Umbilical cord (tissue), 2 donors: ENCODE measurements around the gene EOLA2. TPM values are rescaled to one million over a fixed set of nuclear protein-coding genes. Genes with fewer than 3 reads are reported as not detected.
"Not testable (repeated sequence)": the region's sequence is repeated elsewhere in the genome, so short reads cannot be mapped to it uniquely, and the experiment has no call there.

Experiments used
- DNase-seq: peaks from one replicate; pipeline ENCODE4 v3.0.0-alpha.2; 2015; ENCODE audit warnings: low spot score
- total RNA-seq: library from RNA; depleted of rRNA; stranded (reverse); fragments of >200 nt; gene quantifications from one replicate; pipeline ENCODE4 v1.2.3, GENCODE V29; 2014; ENCODE audit warnings: low replicate concordance; ENCODE audit not compliant: insufficient read depth

The EOLA2 gene
- total RNA-seq, 1 donor from 2014 or later: 5.1 TPM

- DNase-seq: not testable (repeated sequence)
Observed at GRCh38 chrX:149932970-149933369, 5.3 kb downstream of the EOLA2 start.

DNA sequence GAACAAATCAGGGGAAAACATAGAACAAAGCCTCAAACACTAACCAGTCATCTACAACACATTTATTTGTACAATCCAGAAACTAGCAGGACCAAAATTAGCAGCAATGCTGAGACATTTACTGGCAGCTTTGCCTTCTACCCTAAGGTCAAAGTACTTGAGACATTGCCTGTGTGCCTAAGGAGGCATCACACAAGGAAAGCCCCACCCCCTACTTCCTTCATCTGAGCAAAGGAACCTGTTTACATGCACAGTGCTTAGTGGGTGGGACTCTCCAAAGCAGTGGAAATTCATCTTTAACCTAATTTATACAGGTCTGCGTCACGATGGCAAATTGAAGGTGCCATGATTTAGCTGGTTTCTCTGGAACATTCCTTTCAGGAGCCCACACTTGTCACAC is 6.1 kb downstream of the EOLA2 start:
- not testable (repeated sequence) for DNase-seq

GRCh38 chrX:149931355-149931754 is 6.9 kb downstream of the EOLA2 start:
- DNase-seq: not testable (repeated sequence)

GRCh38 chrX:149929400-149929799 is 8.9 kb downstream of the EOLA2 start, which contains the start of gene HSFX4:
TSS of gene HSFX4 (plus strand) at chrX:149929573. CDS start at chrX:149929645, 72 bp downstream.
- not testable (repeated sequence) for DNase-seq

DNA sequence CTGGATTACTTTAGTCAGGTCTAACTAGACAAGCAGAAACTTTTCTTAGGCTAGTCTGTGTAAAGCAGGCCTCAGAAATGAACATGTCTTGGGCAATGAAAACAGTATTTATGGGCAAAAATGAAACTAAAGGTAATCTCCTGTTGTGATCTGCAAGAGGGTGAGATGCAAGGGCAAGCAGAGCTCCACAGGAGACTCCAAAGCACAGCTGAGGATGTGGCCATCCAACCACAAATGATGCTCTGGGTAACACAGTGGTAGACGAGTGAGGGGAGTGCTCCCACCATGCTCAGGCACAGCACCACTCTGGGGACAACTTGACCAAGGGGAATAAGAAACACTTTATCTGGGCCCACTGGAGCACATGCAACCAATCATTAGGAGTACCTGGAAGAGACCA is 9.7 kb downstream of the EOLA2 start:
- not testable (repeated sequence) for DNase-seq

DNA sequence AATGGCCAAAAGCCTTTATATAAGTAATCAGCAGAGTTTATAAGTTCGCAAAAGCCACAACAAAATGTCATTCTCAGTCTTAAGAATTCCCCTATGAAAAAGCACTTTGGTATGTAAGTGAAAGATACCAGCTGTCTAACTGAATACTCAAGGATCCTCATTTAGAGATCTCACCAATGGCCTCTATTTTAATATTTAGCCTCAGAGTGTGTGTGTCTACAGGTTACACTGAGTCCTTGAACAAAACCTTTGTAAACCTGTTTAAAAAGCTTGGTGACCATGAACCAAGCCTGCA is 10.4 kb downstream of the EOLA2 start:
- DNase-seq: not testable (repeated sequence)

GRCh38 chrX:149927245-149927963 is 10.9 kb downstream of the EOLA2 start:
- not testable (repeated sequence) for DNase-seq

DNA sequence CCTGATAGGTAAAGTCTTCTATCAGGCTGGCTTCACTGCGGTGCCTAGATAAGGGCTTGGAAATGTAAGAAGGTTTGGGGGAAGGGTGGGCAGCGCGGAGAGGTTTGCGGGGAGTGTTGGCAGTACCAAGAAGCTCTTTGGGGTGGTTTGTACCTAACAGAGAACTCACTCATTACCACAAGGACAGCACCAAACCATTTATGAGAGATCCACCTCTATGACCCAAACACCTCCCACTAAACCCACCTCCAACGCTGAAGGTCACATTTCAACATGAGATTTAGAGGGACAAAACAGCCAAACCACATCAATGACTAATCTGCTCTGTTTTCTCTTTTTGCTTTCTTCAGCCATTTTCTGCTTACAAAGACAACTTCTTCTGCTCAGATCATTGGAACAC is 13.9 kb downstream of the EOLA2 start:
- DNase-seq: not testable (repeated sequence)

GRCh38 chrX:149923836-149924235 is 14.5 kb downstream of the EOLA2 start:
- DNase-seq: not testable (repeated sequence)

DNA sequence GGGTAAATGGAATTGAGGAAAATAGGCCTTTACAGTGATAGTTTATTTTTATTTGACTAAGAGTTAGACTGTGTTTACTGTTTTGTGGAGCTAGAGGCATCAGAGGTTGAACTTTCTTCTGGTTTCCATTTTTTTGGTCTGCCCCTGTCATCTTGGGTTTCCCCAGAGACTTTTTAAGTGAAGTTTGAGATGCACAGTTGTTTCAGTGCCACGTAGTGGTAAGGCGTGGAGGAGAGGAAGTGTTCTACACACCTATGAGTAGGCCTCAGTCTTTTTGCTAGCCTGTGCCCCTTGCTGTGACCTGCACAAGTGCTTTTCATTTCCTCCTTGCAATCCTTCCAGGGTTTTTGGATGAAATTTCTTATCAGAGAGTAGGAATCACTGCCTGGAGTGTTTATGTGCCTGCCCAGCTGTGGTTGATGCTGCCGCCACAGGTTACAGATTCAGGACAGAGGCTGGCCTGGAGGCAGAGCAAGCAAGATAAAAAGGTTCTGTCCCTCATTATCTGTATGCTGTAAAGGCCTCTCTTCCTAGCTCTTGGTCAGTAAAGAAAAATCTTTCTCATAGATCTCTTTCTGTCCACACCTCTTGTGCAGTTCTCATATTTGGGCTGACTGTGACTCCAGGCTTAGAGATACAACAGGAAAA is 21.4 kb downstream of the EOLA2 start:
- DNase-seq: no peak

DNA sequence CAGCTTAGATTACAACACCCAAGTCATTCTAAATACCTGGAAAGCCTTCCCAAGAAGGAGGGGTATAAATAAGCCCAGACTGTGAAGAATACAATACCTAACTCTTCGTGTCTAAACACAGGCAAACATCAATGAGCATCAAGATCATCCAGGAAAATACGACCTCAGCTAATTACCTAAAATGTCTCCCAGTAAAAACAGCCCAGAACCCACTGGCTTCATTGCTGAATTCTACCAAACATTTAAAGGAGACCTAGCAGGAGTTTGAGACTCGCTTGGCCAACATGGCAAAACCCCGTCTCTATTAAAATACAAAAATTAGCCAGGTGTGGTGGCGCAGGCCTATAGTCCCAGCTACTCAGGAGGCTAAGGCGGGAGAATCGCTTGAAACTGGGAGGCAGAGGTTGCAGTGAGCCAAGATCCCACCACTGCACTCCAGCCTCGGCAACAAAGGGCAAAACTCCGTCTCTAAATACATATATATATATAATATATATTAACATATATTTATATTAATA is 28.1 kb downstream of the EOLA2 start:
- DNase-seq: no peak

DNA sequence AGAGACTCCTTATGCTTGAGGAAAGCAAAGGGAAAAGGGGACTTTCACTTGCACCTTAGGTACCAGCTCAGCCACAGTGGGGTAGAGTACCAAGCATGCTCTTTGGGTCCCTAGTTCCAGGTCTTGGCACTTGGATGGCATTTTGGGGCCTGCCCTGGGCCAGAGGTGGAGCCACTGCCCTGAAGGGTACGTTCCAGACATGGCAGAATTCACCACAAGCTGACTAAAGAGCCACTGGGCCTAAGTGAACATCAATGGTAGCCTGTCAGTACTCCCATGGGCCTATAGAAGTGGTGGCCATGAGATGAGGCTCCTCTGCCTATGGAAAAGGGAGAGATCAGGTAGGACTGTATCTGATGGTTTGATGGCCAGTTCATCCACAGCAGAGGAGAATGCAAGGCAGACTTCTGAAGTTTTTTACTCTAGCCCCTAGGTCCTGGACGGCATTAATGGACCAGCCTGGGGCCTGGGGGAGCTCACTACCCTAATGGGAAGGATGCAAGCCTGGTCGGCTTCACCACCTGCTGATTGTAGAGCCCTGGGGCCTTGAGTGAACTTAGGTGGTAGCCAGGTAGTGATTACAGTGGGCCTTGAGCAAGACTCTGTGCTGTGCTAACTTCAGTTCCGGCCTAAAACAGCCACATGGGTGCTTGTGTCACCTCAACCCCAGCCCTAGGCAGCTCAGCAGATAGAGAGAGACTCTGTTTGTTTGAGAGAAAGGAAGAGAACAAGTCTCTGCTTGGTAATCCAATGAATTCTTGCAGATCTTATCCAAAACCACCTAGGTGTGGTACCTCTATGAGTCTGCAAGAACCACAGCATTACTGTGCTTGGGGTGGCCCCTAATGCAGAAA is 28.7 kb downstream of the EOLA2 start:
- no peak for DNase-seq

- DNase-seq: no peak
Observed at GRCh38 chrX:149908727-149909126, 29.6 kb downstream of the EOLA2 start.

GRCh38 chrX:149908308-149908707 is 30.0 kb downstream of the EOLA2 start:
- DNase-seq: no peak

DNA sequence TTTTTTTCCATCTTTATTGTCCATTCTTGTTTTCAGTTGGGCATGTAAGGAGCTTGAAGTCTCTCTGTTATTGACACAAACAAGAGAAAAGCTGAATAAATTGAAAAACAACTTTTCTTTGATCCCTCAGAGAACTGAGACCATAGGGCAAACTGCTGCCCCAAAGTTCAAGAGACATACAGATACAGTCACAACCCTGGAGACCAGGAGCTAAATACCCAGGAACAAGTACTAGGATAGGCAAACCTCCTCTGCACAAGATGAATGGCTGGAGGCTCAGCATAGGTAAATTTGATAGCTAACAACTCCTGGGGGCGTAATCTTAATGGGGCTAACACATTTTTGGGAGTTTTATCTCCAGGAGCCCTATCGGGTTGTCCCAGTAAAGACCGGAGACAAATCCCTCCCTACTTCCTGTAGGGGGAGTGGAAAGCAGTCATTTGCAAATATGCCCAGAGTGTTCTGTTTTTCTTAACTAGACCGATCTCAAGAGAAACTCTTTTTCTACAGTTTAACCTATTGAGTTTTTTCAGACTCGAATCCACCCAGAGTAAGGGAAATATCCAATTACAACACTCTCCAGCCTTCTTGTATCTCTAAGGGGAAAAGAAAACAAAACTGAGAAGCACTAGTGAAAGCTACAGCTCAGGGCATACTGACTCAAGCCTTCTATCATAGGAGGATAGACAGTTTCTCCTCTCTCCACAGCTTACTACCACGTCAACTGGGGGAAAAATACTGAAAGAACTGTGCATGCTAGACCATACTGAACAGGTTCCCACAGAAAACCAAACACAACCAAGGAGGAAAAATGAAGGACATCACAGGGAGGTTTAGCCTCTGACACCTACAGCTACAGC is 34.2 kb downstream of the EOLA2 start:
- peak; percentile 18 for DNase-seq

GRCh38 chrX:149898554-149898953 is 39.7 kb downstream of the EOLA2 start:
- no peak for DNase-seq

DNA sequence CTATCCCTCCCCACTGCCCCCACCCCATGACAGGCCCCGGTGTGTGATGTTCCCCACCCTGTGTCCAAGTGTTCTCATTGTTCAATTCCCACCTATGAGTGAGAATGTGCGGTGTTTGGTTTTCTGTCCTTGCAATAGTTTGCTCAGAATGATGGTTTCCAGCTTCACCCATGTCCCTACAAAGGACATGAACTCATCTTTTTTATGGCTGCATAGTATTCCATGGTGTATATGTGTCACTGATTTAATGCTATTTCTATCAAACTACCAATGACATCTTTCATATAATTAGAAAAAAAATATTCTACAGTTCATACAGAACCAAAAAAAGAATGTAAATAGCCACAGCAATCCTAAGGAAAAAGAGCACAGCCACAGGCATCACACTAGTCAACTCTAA is 47.5 kb downstream of the EOLA2 start:
- DNase-seq: not testable (repeated sequence)
